Hematopoietic multipotent progenitor cell treated with erythropoietin and hydrocortisone succinate and interleukin-3 and kit ligand, for 8 days (in vitro differentiated cells): ENCODE measurements around the gene TIAM2.
"Not testable (repeated sequence)": the region's sequence is repeated elsewhere in the genome, so short reads cannot be mapped to it uniquely, and the experiment has no call there.

Source experiments
- DNase-seq: peaks from one replicate; pipeline ENCODE4 v3.0.0-alpha.2; 2015

The TIAM2 gene

DNA sequence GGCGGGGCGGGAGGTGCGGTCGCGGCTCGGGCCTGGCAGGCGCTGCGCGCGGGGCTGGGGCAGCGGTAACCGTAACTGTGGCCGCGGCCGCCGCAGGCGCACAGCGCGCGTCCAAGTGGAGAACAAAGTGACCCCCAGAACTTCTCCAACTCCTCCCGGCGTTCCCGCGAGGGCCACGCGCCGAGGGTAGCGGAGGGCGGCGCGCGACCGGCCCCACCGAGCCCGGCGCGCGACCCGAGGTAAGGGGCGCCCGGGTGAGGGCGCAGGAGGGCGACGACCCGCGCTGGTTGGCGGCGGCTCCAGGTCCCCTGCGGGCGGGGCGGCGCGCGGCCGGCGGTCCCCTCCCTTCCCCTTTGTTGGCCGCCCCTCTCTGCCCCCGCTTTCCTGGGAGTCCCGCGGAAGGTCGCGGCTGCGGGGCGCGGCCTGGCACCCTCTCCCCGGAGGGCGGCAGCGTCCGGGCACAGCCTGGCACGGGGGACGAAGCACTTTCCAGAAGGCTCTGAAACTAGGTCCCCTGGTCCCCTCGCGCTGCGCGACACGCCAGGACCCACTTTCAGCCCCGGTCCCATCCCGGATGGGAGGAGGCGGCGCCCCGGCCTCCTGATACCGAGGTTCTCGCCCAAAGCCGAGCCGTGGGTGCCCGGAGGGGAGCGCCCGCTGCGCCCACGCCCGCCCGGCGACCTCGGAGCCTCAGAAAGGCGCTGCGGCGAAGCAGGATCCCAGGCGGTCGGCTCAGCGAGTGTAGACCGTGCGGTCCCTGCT lies at the start of gene TIAM2:
TIAM2 (plus strand) TSS at position 62 of the 762 bp plus-strand sequence. CDS start 133,909 bp downstream, outside the sequence.
- DNase-seq: no peak

DNA sequence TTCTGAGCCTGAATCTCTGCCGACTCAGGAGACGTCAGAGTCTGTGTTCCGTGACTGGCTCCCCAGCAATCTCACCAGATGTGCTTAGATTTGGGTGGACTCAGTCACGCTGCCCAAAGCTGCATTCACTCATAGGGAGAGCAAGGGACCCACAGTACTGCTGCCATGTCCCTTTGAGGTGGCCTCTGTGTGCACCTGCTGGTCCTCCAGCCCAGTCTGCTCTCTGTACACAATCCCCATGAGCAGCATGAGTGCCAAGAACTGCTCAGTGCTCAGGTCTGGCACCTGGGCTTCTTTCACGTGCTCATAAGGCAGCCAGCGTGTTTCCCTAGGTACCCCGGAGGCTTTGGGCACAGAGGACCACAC lies 44.2 kb upstream of the TIAM2 start:
- no peak for DNase-seq

DNA sequence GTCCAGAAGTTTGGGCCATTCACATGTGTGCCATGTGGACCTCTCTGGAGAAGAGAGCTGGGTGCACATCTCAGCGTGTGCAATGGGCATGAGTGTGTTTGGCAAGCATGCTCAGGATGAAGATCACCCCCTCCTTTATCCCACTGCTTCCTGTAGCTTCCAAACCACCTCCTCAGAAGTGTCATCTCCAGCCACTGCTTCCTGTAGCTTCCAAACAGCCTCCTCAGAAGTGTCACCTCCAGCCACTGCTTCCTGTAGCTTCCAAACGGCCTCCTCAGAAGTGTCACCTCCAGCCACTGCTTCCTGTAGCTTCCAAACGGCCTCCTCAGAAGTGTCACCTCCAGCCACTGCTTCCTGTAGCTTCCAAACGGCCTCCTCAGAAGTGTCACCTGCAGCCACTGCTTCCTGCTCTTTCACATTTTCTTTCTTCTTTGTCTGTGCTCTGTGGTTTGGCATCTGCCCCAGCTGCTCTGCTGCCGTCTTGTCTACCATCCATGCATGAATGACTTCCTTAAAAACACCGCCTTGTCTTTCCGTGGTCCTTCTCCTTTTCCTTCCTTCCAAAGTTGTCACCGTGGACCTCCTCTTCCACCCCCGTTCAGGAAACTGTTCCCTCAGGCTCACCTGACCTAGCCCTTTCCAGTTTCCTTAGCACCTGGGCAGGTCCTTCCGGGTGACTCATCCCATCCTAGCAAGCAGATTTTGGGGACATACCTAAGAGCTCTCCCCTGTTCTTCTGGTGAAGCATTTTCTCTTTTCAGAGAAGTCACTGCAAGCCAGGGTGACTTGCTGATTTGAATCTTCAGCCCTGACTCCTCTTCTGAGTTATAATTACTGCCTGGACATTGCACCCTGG lies 43.5 kb upstream of the TIAM2 start:
- DNase-seq: peak; percentile 10

DNA sequence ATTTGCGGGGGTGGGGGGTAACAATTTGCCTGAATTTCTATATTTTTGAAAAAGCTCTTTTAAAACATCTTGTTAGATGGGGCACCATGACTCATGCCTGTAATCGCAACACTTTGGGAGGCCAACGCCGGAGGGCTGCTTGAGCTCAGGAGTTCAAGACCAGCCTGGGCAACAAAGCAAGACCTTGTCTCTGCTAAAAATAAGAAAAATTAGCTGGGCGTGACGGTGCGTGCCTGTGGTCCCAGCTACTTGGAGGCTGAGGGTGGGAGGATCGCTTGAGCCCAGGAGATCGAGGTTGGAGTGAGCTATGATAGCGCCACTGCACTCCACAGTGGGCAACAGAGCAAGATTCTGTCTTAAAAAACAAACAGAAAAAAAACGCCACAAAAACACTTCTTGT lies 41.5 kb upstream of the TIAM2 start:
- no peak for DNase-seq

DNA sequence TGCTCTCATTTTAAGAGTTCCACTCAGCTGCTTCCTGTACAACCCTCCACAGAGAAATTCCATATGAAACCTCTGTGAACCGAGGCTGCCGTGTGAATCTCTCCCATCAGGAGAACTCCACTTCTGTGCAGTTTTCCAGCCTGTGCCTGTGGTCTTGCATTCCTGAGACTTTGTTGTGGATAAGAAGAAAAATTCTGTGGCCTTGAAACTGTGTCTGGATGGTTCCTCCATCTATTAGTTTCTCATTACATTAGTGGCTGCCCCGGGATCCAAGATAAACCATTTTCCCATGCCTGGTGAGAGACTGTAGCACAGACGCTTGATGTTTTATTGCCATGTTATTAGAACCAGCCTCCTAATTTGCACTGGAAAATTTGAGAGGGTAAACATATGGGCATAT lies 40.8 kb upstream of the TIAM2 start:
- no peak for DNase-seq

DNA sequence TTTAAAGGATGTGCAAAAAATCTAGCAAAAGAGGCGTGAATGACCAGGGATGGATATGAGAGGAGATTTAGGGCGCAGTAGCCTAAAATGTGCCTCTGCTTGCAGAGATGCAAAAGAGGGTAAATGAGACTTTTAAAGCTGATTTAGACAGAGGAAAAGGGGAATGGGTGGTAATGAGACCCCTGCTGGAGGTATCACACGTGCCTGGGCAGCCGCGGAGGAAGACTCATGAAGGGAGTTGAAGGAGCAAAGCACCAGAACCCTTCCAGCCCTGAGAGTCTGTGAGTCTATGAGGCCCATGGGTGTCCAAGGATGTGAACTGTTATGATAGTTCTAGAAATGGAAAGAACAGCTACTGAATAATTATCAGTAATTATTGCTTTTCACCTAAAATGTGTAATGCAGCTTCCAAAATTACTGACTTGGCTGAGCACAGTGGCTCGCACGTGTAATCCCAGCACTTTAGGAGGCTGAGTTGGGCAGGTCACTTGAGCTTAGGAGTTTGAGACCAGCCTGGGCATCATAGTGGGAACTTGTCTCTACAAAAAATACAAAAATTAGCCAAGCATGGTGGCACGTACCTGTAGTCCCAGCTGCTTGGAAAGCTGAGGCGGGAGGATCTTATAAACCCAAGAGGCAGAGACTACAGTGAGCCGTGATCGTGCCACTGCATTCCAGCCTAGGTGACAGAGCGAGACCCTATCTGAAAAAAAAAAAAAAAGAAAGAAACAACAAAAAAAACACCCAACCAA lies 38.2 kb upstream of the TIAM2 start:
- DNase-seq: no peak

DNA sequence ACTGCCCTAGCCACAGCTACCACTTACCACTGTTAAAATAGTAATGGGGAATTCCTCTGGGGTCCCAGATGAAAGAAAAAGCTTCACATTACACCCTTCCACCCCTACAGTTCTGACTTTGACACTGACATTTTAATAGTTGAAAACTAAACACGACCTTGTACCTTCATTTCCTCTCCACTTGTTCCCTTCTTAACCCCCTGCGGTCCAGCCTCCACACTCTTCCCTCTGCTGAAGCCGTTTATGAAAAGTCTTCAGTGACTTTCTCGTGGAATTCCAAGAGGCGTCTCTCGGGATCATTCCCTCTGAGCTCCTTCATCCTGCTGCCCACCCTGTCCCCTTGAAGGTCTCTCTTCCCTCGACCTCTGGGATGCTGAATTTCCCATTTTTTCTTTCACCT lies 36.6 kb upstream of the TIAM2 start:
- DNase-seq: no peak

DNA sequence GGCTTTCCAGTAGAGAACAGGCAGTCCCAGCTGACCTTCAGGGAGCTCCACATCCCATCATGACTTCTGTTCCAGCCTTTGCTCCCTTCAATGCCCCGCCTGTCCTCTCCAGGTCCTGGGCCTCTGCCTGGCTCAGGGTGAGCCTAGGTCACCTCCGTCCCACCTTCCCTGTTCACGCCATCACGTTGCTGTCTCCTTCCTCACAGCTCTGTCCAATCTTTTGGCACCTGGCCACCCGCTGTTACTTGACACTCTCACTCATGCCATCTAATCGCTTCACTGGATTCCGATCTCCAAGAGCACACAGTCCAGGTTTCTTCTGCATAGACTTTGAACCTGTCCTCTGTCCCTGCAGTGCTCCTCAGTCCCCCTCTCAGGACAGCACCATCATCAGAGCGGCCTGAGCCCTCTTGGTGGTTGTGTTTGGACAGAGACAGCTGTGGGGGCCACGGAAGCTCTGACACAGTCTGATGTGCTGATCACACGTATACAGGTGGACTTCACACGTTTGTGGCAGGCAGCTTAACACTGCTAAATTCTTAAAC lies 34.7 kb upstream of the TIAM2 start:
- DNase-seq: no peak

DNA sequence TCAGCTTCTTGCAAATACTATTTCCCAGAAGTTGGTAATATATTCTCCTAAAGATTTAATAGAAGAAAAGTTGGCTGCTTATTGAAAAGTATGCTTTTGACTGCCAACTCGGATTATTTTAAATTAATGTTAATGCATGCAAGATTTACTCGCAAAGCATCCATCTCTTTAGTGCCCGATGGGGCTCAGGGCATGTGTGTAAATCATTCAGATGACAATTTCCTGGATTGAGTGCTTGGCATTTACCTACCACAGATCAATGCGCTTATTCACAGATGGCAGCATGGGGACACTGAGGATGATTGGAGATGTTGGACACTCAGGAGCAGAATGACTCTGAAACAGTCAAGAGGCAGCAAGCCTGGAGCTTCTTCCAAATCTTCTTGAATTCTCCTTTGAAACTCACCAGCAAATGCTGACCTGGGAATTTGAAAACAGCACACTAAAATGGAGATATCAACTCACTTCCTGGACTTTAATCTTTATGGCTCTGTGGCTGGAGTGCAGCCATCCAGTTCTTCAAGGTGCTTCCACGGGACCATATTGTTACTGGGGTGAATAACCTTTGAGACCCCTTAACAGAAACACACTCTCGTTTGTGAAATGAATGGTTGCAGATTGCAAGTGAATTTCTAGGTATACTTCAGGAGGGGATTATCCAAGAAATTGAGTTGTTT lies 34.1 kb upstream of the TIAM2 start:
- no peak for DNase-seq

DNA sequence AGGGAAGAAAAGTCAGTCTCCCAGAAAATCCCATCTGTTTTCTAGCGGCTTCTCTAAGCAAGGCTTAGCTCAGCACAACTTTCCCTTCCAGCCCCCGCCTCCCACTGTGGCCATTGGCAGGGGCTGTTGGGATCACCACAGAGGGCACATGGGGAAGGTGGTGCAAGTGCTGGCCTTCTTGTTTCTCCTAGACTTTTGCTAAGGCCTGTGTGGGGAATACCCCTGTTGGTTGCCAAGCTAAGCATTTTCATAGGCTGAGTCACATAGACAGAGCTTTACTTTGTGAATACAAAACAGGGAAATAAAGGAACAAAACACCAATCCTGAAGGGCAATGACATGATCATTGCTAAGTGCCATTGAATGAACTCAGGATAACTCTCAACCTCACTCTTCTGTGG lies 32.4 kb upstream of the TIAM2 start:
- no peak for DNase-seq

DNA sequence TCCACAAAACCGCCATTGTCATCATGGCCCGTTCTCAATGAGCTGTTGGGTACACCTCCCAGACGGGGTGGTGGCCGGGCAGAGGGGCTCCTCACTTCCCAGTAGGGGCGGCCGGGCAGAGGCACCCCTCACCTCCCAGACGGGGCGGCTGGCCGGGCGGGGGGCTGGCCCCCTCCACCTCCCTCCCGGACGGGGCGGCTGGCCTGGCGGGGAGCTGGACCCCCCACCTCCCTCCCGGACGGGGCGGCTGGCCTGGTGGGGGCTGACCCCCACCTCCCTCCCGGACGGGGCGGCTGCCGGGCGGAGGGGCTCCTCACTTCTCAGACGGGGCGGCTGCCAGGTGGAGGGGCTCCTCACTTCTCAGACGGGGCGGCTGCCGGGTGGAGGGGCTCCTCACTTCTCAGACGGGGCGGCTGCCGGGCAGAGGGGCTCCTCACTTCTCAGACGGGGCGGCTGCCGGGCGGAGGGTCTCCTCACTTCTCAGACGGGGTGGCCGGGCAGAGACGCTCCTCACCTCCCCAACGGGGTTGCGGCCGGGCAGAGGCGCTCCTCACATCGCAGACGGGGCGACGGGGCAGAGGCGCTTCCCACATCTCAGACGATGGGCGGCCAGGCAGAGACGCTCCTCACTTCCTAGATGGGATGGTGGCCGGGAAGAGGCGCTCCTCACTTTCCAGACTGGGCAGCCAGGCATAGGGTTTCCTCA lies 28.9 kb upstream of the TIAM2 start:
- not testable (repeated sequence) for DNase-seq

DNA sequence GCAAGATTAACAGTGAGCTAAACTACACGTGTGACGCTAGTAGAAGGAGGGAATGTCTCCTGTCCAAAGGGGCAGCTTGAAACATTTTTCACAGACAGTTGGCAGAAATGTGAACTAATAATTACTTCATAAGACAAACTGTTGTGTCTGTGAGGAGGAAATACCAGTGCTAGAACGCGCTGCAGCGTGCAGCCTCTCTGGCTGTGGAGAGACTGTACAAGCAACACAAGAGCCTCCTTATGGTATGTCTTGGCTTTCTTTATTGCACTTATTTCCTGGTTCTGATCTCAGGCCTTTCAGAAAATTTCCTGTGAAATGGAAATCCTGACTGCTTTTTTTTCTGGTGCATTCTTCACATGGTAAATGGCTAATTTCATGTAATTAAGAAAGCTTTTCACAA lies 25.3 kb upstream of the TIAM2 start:
- no peak for DNase-seq

DNA sequence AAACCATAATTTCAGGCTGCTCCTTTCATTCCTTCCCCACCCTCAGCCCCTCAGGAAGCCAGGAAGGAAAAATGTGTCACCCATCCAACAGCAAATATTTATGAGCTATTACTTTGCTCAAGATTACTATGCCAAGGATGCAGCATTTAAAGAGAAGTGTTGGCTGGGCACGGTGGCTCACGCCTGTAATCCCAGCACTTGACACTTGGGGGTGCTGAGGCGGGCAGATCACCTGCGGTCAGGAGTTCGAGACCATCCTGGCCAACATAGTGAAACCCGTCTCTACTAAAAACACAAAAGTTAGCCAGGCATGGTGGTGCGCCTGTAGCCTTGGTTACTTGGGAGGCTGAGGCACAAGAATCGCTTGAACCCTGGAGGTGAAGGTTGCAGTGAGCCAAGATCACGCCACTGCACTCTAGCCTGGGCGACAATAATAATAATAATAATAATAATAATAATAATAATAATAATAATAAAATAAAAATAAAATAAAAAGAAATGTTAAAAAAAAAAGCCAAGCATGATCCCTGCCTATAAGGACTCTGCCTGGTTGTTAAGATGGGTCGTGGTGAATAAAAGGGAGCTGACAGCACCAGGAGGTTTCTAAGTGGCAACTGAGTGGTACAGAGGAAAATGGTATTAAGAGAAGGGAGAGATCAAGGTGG lies 20.5 kb upstream of the TIAM2 start:
- no peak for DNase-seq

DNA sequence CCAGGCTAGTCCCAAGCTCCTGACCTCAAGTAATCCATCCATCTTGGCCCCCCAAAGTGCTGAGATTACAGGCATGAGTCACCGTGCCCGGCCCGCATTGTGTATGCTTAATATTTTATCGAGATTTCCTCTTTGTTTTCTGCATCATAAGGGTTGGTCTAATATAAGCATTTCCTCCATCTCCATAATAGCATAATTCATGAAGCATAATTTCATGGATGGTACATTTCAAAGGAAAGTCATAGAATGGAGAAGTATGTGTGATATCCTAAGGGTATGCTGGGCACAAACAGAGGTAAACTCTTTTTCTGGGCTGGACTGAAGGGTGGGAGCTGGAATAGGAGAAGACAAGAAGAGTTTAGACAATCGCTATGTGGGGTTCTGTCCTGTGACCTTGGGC lies 17.5 kb upstream of the TIAM2 start:
- DNase-seq: no peak

DNA sequence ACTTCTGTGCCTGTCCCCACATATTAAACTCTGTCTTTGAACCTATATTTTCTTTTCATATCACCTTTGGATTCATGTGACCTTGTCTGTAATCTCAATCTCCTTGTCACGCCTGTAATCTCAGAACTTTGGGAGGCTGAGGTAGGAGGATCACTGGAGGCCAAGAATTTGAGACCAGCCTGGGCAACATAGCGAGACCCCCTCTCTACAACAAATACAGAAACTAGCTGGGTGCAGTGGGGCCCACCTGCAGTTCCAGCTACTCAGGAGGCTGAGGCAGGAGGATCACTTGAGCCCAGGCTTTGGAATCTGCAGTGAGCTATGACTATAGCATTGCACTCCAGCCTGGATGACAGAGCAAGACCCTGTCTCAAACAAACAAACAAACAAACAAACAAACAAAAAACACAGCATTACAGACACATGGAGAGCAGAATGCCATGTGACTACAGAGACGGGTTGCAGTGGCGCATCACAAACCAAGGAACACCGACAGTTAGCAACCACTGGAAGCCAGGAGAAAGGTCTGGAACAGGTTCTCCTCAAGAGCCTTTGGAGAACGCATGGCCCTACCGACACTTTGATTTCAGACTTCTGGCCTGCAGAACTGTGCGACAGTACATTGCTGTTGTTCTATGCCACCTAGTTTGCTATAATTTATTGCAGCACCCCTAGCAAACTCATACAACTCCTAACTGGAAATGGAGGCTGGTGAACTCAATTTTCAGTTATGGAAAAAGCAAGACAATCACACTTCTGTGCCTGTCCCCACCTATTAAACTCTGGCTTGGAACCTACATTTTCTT lies 14.6 kb upstream of the TIAM2 start:
- no peak for DNase-seq

DNA sequence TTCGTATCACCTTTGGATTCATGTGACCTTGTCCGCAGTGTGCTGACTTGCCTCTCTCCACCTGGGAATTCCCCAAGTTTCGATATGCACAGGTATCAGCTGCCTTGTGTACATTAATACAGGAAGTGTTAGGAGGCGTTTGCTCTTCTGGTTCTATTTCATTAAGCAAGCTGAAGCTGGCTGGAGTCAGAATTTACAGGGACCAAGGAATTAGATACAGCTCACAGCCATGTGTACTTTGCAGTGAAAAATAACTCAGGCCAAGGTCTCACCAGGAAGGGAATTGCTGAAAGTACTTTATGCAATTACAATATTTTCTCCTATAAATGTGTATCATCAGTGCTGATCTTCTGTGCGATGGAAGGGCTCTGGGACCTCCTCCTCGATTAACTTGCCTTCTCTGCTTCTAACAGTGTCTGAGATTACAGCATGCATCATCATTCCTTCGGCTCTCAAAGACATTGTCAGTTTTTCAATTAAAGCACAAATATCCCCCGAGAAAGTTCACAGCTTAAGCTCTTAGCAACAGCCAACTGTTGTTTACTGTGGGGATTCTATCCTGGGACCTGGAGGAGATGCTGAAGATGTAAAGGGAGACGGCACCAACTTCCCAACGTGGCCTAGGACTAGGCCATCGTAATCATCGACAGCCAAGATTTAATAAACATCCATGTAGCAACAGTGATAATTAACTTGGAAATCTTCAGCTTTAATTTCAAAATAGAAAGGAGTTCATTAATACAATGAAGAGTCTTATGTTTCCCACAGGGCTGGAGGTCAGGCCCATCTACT lies 13.8 kb upstream of the TIAM2 start:
- DNase-seq: no peak

DNA sequence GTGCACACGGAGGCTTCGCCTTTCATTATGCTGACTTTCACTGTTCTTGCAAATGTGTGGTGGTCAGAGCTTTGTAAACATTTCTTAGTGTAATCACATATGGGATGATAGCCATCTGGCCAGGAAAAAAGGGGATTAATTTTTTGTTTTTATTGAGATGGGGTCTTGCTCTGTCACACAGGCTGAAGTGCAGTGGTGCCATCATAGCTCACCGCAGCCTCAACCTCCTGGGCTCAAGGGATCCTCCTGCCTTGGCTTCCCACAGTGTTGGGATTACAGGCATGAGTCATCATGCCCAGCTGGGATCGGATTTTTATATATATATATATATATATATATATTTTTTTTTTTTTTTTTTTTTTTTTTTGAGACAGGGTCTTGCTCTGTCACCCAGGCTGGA lies 11.0 kb upstream of the TIAM2 start:
- no peak for DNase-seq

DNA sequence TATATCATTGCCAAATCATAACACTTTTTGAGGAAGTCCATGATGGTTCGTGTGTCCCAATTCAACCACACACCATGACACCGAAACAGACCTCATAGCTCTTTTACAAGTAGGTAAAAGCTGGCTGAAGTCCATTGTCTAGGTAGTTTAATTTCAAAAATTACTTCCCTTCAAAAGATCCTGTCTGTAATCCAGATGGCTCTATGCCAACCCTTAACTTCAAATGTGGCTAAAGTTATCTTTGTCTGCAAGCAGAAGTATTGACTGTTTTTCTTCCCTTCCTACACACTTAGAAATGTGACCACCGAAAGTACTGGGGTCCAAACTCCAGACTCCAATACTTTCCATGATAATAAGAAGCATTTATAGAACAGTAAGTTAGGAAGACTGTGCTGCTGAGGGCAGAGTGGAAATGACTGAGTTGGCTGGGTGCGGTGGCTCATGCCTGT lies 8.3 kb upstream of the TIAM2 start:
- DNase-seq: peak; percentile 39

DNA sequence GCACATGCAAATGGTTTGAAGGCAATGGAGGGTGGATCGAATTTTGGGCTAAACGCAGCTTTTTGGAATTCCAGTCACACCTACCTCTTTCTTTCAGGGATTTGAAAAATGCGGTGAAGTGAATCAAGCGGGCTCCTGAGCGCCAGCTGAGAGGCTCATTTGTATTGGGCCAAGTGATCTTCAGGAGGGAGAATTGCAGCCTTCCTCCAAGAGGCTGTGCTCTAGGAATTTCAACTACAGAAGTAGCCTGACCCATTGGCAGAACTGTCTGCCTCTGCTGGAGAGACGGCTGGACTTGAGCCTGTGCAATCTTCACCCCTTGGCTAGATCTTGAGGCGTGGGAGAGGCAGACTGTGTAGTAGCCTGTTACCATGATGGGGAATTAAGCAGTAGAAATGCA lies 5.7 kb upstream of the TIAM2 start:
- no peak for DNase-seq

DNA sequence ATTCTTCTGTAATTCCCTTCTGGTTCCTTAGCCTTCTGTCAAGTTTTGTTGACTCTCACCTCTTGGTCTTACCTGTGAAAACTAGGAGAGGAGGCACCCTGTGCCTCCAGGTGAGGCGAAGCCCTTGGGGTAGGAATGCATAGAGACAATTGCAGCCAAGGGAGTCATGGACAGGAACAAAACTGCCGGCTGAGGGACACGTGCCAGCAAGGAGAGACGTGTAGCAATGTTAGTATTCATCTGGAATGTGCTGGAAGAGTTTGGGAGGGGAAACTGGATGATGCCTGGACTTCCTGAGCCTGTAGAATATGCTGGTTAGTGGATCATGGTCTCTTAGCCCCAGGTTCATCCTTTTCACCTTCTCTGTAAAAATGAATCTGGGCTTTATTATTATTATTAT lies 3.9 kb upstream of the TIAM2 start:
- DNase-seq: no peak
